GM10266 (cell line): ENCODE results near the gene NDUFB7.

Source experiments
- DNase-seq: peaks from one replicate; pipeline ENCODE4 v3.0.0; 2012; ENCODE audit errors: extremely low spot score
- TF ChIP-seq, protein P1 (sequence below): IDR thresholded peaks from 2 replicates; pipeline ENCODE4 v1.5.1; 2012; ENCODE audit warnings: mild to moderate bottlenecking, low read depth; ENCODE audit not compliant: control insufficient read depth, insufficient read depth; ENCODE audit errors: missing control alignments

NDUFB7 gene

DNA sequence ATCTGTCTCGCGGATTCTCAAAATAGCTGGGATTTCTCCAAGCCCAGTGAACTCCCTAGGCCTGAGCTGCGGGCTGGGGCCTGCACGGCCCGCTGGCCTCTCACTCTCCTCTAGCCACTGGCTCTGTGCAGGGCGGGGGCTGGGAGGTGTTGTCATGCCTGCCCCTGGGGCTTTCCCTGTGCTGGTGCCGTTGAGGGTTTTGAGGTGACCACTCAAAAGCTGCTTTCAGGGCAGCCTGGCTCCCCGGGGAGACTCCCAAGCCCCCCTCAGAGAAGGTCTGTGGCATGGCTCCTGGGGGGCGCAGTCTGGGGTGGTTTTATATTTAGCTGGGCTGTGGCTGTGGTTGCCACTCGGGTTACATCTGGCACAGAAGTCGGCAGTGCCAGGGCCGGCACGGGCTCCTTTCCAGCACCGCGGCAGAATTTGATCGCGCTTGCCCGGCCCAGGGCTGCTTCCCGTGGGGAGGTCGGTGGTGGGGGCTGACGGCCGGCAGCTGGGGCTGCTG, 10.0 kb downstream of the NDUFB7 start:
- TF ChIP-seq, protein P1, sequence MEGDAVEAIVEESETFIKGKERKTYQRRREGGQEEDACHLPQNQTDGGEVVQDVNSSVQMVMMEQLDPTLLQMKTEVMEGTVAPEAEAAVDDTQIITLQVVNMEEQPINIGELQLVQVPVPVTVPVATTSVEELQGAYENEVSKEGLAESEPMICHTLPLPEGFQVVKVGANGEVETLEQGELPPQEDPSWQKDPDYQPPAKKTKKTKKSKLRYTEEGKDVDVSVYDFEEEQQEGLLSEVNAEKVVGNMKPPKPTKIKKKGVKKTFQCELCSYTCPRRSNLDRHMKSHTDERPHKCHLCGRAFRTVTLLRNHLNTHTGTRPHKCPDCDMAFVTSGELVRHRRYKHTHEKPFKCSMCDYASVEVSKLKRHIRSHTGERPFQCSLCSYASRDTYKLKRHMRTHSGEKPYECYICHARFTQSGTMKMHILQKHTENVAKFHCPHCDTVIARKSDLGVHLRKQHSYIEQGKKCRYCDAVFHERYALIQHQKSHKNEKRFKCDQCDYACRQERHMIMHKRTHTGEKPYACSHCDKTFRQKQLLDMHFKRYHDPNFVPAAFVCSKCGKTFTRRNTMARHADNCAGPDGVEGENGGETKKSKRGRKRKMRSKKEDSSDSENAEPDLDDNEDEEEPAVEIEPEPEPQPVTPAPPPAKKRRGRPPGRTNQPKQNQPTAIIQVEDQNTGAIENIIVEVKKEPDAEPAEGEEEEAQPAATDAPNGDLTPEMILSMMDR, result no peak
- DNase-seq, result peak; percentile 73

DNA sequence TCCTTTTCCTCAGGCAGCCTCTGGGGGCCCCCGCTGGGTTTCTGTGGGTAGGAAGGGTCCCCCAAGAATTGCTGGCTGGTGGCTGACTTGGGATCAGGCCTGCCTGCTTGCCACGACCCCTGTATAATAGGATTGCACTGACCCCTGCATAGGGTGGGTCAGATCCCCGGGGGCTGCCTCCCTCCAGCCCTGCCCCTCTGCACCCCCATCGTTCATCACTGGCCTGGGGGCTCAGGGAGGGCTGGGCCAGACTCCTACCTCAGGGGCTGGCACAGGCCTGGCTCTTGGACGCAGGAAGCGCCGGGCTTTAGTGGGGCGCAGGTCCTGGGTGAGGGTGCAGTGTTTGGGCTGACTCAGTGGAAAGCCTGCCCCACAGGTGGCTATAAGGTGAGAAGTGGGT, 10.6 kb downstream of the NDUFB7 start:
- TF ChIP-seq, protein P1, result no peak

DNA sequence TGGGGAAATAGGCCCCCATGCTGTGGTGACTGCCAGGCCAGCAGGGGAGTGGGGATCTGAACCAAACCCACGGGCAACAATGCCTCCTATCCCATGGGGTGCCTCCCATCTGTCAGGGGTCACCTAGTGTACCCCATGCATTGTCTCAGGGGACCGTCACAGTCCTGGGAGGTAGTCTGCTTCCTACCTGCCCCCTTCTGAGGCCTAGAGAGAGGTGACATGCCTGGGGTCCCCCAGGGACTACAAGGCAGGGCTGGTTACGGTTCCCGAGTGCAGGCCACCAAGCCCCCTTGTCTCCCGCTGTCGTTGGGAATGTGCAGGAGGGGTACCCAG, 11.1 kb downstream of the NDUFB7 start:
- TF ChIP-seq, protein P1, result no peak
- no peak for DNase-seq

More for the DNA sequence above, 10.6 kb downstream of the NDUFB7 start:
- no peak for DNase-seq

DNA sequence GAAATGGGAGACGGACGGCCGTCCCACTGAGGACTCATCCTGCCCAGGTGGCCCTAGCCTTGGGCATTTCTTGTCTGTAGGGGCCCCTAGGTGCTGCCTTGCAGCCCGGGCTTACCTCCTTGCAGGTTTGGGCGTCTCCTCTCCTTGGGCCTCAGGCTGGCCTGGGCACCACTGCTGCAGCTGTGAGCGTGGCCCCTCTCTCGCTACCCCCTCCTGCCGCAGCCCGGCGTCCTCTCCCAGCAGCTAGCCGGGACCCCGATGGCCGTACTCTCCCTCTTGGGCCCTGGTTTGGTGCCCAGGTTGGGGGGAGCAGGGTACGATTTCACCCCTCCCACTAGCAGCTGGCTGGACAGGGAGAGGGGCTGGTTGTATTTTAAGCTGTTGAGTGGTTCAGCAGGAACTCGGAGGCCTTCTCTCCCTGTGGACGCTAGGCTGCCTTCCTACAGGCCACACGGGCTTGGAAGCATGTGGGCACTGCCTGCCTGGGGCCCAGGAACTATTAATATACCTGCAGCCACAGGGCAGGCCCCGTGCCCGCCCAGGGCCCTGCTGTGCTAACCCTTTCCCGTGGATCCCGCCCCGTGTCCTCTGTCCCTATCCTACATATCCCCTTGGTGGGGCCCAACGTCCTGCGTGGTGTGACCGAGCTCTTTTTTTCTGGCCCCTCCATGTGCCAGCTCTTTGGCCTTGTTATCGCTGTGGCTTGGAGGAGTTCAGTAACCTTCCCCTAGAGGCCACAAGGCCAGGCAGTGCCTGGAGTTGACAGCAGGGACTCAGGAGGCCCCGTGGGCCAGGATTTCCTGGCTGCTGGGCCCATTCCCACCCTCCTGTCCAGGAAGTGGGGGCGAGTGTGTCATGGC, 11.7 kb downstream of the NDUFB7 start:
- TF ChIP-seq, protein P1, result no peak
- DNase-seq, result no peak

DNA sequence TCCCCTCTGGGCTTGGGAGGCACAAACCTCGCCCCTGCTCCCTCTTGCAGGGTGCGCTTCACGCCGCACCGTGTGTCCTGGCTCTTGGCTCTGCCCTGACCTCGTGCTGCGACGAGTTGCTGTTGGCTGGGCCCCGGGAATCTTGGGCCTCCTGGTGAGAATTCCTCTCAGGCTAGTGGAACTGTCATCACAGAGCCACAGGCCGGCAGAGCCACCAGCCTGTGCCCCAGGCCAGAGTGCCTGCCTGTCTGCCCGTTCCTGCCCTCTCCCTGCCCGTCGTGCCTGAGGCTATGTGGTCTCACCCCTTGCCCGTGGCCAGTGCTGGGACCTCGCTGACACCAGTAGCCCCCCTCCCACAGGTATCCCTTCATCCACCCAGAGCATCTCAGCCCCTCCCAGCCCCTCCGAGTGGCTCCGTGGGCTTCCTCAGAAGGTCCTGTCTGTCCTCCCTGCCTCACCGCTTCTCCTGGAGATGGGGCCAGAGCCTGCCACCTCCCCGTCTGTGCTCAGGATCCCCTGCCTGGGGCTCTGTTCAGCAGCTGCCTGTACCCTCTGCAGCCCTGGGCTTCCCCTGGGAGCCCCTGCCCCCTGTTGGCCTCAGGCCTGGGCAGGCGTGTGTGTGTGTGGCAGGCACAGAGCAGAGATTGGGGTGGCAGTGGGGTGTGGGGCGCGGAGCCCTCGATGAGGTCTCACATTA, 13.3 kb downstream of the NDUFB7 start:
- DNase-seq, result no peak

DNA sequence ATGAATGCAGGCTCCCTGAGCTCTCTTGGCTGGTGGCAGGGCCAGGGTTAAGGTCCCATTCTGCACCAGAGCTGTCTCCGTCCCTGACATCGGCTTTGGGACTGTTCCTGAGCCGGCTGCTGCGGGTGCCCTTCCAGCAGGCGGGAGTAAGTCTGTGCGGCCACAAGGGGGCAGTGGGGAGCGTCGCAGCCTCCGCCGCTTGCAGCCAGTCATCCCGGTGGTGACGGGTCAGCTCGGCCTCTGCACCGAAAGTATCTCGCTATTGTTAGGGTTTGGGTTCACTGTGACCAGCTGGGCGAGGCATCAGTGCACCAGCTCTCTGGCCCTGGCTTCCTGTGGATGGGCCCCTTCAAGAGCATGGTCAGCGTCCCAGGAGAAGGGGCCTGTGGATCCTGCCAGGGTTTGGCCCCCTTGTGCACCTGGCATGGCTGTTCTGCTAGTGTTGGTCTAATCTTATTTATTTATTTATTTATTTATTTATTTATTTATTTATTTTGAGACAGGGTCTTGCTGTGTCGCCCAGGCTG, 15.1 kb downstream of the NDUFB7 start:
- TF ChIP-seq, protein P1, result peak; percentile 98
- peak; percentile 91 for DNase-seq

More for the DNA sequence above, 13.3 kb downstream of the NDUFB7 start:
- TF ChIP-seq, protein P1, result no peak
